Dendritic cell treated with granulocyte-macrophage colony-stimulating factor and Interleukin-4, amounts not matched to agents 40 ng/mL and 50 ng/mL, for 4 days (primary cell): ENCODE data around the gene DKK3.

ENCODE experiments used
- H3K27ac Mint-ChIP-seq: one replicate; pipeline ENCODE4 v1.8.0; 2022; ENCODE audit warnings: mild to moderate bottlenecking, mixed read lengths
- H3K27me3 Mint-ChIP-seq: one replicate; pipeline ENCODE4 v1.8.0; 2022; ENCODE audit warnings: mild to moderate bottlenecking, mixed read lengths
- H3K36me3 Mint-ChIP-seq: one replicate; pipeline ENCODE4 v1.8.0; 2022; ENCODE audit warnings: low read depth, mixed read lengths
- H3K4me1 Mint-ChIP-seq: one replicate; pipeline ENCODE4 v1.8.0; 2022; ENCODE audit warnings: low read depth, mixed read lengths
- H3K4me3 Mint-ChIP-seq: one replicate; pipeline ENCODE4 v1.8.0; 2022; ENCODE audit warnings: mild to moderate bottlenecking, moderate library complexity, mixed read lengths
- H3K9me3 Mint-ChIP-seq: one replicate; pipeline ENCODE4 v1.8.0; 2022; ENCODE audit warnings: mixed read lengths
- intact Hi-C: fragments of 100-400 bp; cut with micrococcal nuclease; formaldehyde crosslinking; loops from one replicate; pipeline ENCODE4 v1.15.0; 2022

The DKK3 gene

GRCh38 chr11:11915625-11916024 is 92.8 kb downstream of the DKK3 start:
- no peak overlapping the region for H3K4me3 Mint-ChIP-seq
- H3K36me3 Mint-ChIP-seq = peaks cover 53% of the 10 kb centered on the region
- no peaks in the 10 kb centered on the region for H3K9me3 Mint-ChIP-seq
- H3K27me3 Mint-ChIP-seq = no peaks in the 10 kb centered on the region
- no peaks in the 10 kb centered on the region for H3K4me1 Mint-ChIP-seq
- intact Hi-C loops = no loop called here
- H3K27ac Mint-ChIP-seq = no peak overlapping the region

GRCh38 chr11:11913395-11913794 is 95.0 kb downstream of the DKK3 start:
- Mint-ChIP-seq H3K27ac (no peak overlapping the region), H3K4me1 (no peaks in the 10 kb centered on the region), H3K36me3 (peaks cover 57% of the 10 kb centered on the region), H3K9me3 (no peaks in the 10 kb centered on the region), H3K4me3 (no peak overlapping the region), H3K27me3 (no peaks in the 10 kb centered on the region)
- intact Hi-C loops = no loop called here
